HG03135 (cell line): ENCODE data around the gene LRRC42.
"Not testable (repeated sequence)": the region's sequence is repeated elsewhere in the genome, so short reads cannot be mapped to it uniquely, and the experiment has no call there.

ENCODE experiments used
- ATAC-seq: cut with Tn5 transposase; IDR thresholded peaks from one replicate; pipeline ENCODE4 v1.9.1; 2021; ENCODE audit warnings: mild to moderate bottlenecking, moderate library complexity; ENCODE audit not compliant: unreplicated experiment

The LRRC42 gene

GRCh38 chr1:54003750-54004480 is 57.8 kb downstream of the LRRC42 start:
- ATAC-seq, result not testable (repeated sequence)

- no peak for ATAC-seq
These were observed 58.4 kb downstream of the LRRC42 start for GRCh38 chr1:54004481-54005049.

GRCh38 chr1:54006508-54006907 is 60.4 kb downstream of the LRRC42 start:
- ATAC-seq, result no peak

GRCh38 chr1:54007613-54008012 is 61.5 kb downstream of the LRRC42 start:
- ATAC-seq, result no peak

- no peak for ATAC-seq
These were observed 62.7 kb downstream of the LRRC42 start for GRCh38 chr1:54008876-54009275.

GRCh38 chr1:54009406-54009805 is 63.3 kb downstream of the LRRC42 start:
- no peak for ATAC-seq

GRCh38 chr1:54010415-54011117 is 64.4 kb downstream of the LRRC42 start:
- no peak for ATAC-seq

GRCh38 chr1:54011316-54012007 is 65.3 kb downstream of the LRRC42 start:
- ATAC-seq, result no peak

- no peak for ATAC-seq
These were observed 65.8 kb downstream of the LRRC42 start for GRCh38 chr1:54012008-54012325.

GRCh38 chr1:54012863-54013262 is 66.7 kb downstream of the LRRC42 start:
- no peak for ATAC-seq

- ATAC-seq, result no peak
These were observed 67.4 kb downstream of the LRRC42 start for GRCh38 chr1:54013393-54014008.

GRCh38 chr1:54014009-54014629 is 68.0 kb downstream of the LRRC42 start:
- no peak for ATAC-seq

GRCh38 chr1:54016343-54017282 is 70.5 kb downstream of the LRRC42 start:
- no peak for ATAC-seq
